GM12878 (cell line): ENCODE measurements around the gene SLC12A5.

Experiments
- CBFB ChIP-seq: IDR thresholded peaks from 2 replicates; pipeline ENCODE4 v1.6.1; 2016; ENCODE audit warnings: antibody characterized with exemption, low read depth
- CREB1 ChIP-seq: IDR thresholded peaks from 2 replicates; pipeline ENCODE4 v1.6.1; 2012; ENCODE audit warnings: low read depth, mild to moderate bottlenecking, inconsistent platforms
- EZH2 ChIP-seq: IDR thresholded peaks from 2 replicates; pipeline ENCODE4 v1.6.1; 2012; ENCODE audit warnings: low read depth, mild to moderate bottlenecking, control low read depth, inconsistent platforms, low read length, borderline replicate concordance; ENCODE audit not compliant: control insufficient read depth
- GABPA ChIP-seq: IDR thresholded peaks from 2 replicates; pipeline ENCODE4 v1.6.1; 2014; ENCODE audit warnings: antibody characterized with exemption, low read depth, mild to moderate bottlenecking, inconsistent platforms
- JUNB ChIP-seq: IDR thresholded peaks from 2 replicates; pipeline ENCODE4 v1.6.1; 2016; ENCODE audit warnings: antibody characterized with exemption, mild to moderate bottlenecking
- JUND ChIP-seq: IDR thresholded peaks from 2 replicates; pipeline ENCODE4 v1.6.1; 2012; ENCODE audit warnings: low read depth, mild to moderate bottlenecking, low read length, improper control_type of control experiment, moderate library complexity
- POLR2AphosphoS2 ChIP-seq: IDR thresholded peaks from 2 replicates; pipeline ENCODE4 v1.6.1; 2011; ENCODE audit warnings: low read depth, mild to moderate bottlenecking, low read length, improper control_type of control experiment, moderate library complexity
- POLR2AphosphoS5 ChIP-seq: IDR thresholded peaks from 2 replicates; pipeline ENCODE4 v1.6.1; 2011; ENCODE audit warnings: mild to moderate bottlenecking, low read length, inconsistent platforms
- TAF1 ChIP-seq: IDR thresholded peaks from 2 replicates; pipeline ENCODE4 v1.6.1; 2011; ENCODE audit warnings: mild to moderate bottlenecking, low read depth, low read length, borderline replicate concordance
- USF2 ChIP-seq: IDR thresholded peaks from 2 replicates; pipeline ENCODE4 v1.6.1; 2011; ENCODE audit warnings: low read depth, low read length, improper control_type of control experiment, borderline replicate concordance
- ZNF274 ChIP-seq: IDR thresholded peaks from one replicate; pipeline ENCODE4 v1.8.0; 2011; ENCODE audit not compliant: insufficient read length, insufficient read depth

- no peak for TF ChIP-seq USF2
- no peak for TF ChIP-seq CBFB
- TF ChIP-seq POLR2AphosphoS5 = no peak
- no peak for TF ChIP-seq CREB1
- TF ChIP-seq EZH2 = no peak
- TF ChIP-seq JUND = no peak
- no peak for TF ChIP-seq GABPA
- TF ChIP-seq JUNB = no peak
- no peak for TF ChIP-seq ZNF274
- TF ChIP-seq TAF1 = no peak
- no peak for TF ChIP-seq POLR2AphosphoS2
These were observed 58.1 kb downstream of the SLC12A5 start for GRCh38 chr20:46087161-46087560.
